LNCAP (cell line): ENCODE measurements around the gene IL1RAPL2.

Source experiments
- CTCF ChIP-seq: fragments of 450-650 bp; IDR thresholded peaks from 2 replicates; pipeline ENCODE4 v1.5.1; 2017; ENCODE audit warnings: mild to moderate bottlenecking

Gene IL1RAPL2

DNA sequence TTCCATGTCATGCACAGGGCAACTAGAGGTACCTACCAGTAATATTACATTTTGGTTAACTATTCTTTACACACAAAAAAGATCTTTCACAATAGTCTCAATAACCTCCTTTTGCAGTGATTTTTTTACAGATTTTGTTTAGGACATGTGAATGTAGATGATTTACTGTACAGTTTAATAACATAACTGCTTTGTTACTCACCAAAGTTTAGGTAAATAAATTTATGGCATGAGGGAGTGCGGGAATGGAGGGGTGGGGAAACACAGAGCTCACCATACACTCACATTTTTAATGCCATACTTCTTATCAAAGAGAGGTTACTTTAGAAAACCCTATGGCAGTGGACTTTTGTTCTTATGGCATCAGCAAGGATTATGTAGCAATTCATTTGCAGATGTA is 747.6 kb downstream of the IL1RAPL2 start:
- TF ChIP-seq CTCF: no peak

DNA sequence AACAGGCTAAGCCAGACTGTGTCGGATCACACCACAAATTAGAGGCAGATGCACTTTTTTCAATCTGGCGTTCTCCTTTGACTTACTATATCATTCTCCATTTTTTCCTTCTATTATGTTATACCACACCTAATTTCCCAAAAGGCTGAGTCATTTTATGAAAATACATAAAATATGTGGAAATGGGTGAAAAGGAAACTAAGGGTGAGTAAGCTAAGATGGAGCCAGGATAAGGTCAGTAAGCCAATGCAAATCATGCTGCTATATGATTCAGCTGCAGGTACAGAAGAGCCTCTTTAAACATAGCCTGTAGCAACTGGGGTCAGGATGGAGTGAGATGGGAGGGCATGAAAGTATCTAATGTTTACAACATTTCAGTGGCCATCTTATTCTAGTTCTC is 748.5 kb downstream of the IL1RAPL2 start:
- TF ChIP-seq CTCF: no peak

DNA sequence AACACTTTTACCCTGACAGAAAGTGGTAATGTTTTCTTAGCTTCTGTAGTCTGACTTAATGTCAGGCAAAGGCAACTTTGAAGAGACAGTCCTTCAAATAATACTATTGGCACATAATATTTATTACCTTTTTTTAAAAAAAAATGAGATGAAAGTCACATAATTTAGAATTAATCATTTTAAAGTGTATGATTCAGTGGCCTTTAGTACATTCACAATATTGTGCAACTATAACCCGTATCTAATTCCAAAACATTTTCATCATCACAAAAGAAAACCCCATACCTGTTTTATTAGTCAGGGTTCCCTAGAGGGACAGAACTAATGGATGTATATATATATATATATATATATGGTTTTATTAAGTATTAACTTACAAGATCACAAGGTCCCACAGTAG is 749.2 kb downstream of the IL1RAPL2 start:
- TF ChIP-seq CTCF: no peak

- TF ChIP-seq CTCF: no peak
Observed at GRCh38 chrX:105317117-105317516, 751.1 kb downstream of the IL1RAPL2 start.

GRCh38 chrX:105323928-105324327 is 757.9 kb downstream of the IL1RAPL2 start:
- no peak for TF ChIP-seq CTCF

GRCh38 chrX:105328773-105329172 is 762.8 kb downstream of the IL1RAPL2 start:
- no peak for TF ChIP-seq CTCF

DNA sequence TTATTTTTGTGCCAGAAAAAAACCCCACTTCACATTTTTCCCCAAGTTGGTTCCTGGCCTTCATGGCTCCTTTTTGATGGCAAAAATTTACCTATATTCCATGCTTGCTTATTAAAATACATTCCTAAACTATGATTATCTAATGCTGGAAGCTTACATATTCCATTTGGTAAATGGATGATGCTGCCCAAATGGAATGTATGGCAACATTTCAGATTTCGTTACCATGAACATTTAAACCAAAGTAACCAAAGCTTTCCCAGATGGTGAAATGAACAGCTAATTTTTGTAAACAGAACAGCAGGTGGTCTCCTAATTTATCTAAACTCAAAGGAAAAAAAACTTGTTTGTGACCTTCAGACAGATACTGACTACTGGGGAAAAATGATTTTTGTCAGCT is 765.2 kb downstream of the IL1RAPL2 start:
- no peak for TF ChIP-seq CTCF

GRCh38 chrX:105347373-105347772 is 781.4 kb downstream of the IL1RAPL2 start:
- no peak for TF ChIP-seq CTCF
